Hepatocyte (in vitro differentiated cells): ENCODE data around the gene TRMT2A. TPM values are rescaled to one million over a fixed set of nuclear protein-coding genes. Genes with fewer than 3 reads are reported as not detected.

Experiments
- DNase-seq: peaks from one replicate; pipeline ENCODE4 v3.0.0-alpha.2; 2016; ENCODE audit warnings: low spot score
- H2AFZ ChIP-seq: fragments of 200-600 bp; sonication (generic); 2 replicates; pipeline ENCODE4 v1.6.0; 2016; ENCODE audit warnings: antibody characterized with exemption, mild to moderate bottlenecking
- H3K27ac ChIP-seq: fragments of 200-600 bp; sonication (generic); 2 replicates; pipeline ENCODE4 v1.5.1; 2016; ENCODE audit warnings: mild to moderate bottlenecking
- H3K27me3 ChIP-seq: fragments of 200-600 bp; sonication (generic); 2 replicates; pipeline ENCODE4 v1.6.1; 2016
- H3K36me3 ChIP-seq: fragments of 200-600 bp; sonication (generic); replicated peaks from 2 replicates; pipeline ENCODE4 v1.5.1; 2016; ENCODE audit warnings: low read depth; ENCODE audit not compliant: insufficient read depth
- H3K4me1 ChIP-seq: fragments of 200-600 bp; sonication (generic); 2 replicates; pipeline ENCODE4 v1.5.1; 2016; ENCODE audit warnings: mild to moderate bottlenecking, moderate library complexity; ENCODE audit not compliant: insufficient read depth
- H3K4me2 ChIP-seq: fragments of 200-600 bp; sonication (generic); 2 replicates; pipeline ENCODE4 v1.6.0; 2016
- H3K4me3 ChIP-seq: fragments of 200-600 bp; sonication (generic); 2 replicates; pipeline ENCODE4 v1.5.1; 2016; ENCODE audit warnings: mild to moderate bottlenecking
- H3K79me2 ChIP-seq: fragments of 200-600 bp; sonication (generic); 2 replicates; pipeline ENCODE4 v1.6.0; 2017; ENCODE audit warnings: mild to moderate bottlenecking
- H3K9me2 ChIP-seq: fragments of 200-600 bp; sonication (generic); replicated peaks from 2 replicates; pipeline ENCODE4 v1.6.0; 2017; ENCODE audit warnings: mild to moderate bottlenecking; ENCODE audit not compliant: insufficient read depth
- H3K9me3 ChIP-seq: fragments of 200-600 bp; sonication (generic); 2 replicates; pipeline ENCODE4 v1.5.1; 2016; ENCODE audit warnings: low read depth, mild to moderate bottlenecking
- H4K20me1 ChIP-seq: fragments of 200-600 bp; sonication (generic); 2 replicates; pipeline ENCODE4 v1.6.0; 2016; ENCODE audit warnings: mild to moderate bottlenecking; ENCODE audit not compliant: insufficient read depth, poor library complexity, severe bottlenecking
- CTCF ChIP-seq: fragments of 200-600 bp; sonication (generic); IDR thresholded peaks from 2 replicates; pipeline ENCODE4 v1.5.1; 2016; ENCODE audit warnings: antibody characterized with exemption, mild to moderate bottlenecking; ENCODE audit not compliant: poor library complexity
- EZH2 ChIP-seq: fragments of 200-600 bp; sonication (generic); IDR thresholded peaks from 2 replicates; pipeline ENCODE4 v1.6.1; 2016; ENCODE audit warnings: antibody characterized with exemption, mild to moderate bottlenecking, borderline replicate concordance
- EZH2phosphoT487 ChIP-seq: fragments of 200-600 bp; sonication (generic); IDR thresholded peaks from one replicate; pipeline ENCODE4 v1.6.1; 2018; ENCODE audit warnings: antibody characterized with exemption, mild to moderate bottlenecking, low read depth, moderate library complexity; ENCODE audit not compliant: unreplicated experiment, severe bottlenecking
- whole genome bisulfite sequencing: methylation state at CpG from one replicate; pipeline ENCODE4 v1.1.6; 2016; ENCODE audit warnings: low lambda C conversion rate; ENCODE audit errors: missing lambda C conversion rate; 5-methylcytosine and 5-hydroxymethylcytosine counted together
- polyA plus RNA-seq: library from polyadenylated mRNA; unstranded; fragments of >200 nt; fragmentation: Nextera tagmentation; extraction: Ambion mirVana; gene quantifications from 2 replicates; pipeline ENCODE4 v1.2.1, GENCODE V29; 2016
- total RNA-seq: library from RNA; depleted of rRNA; stranded (reverse); fragments of >200 nt; gene quantifications from 2 replicates; pipeline ENCODE4 v1.2.3, GENCODE V29; 2014

TRMT2A gene
- total and polyA plus RNA-seq, 2 experiments from 2014 or later, result 34.4 to 65.1 TPM

- Histone ChIP-seq H3K4me3 (no peak overlapping the region), H3K36me3 (no peaks in the 10 kb centered on the region), H3K27ac (no peak overlapping the region), H3K4me1 (no peaks in the 10 kb centered on the region), H2AFZ (no peak overlapping the region), H3K9me2 (no peaks in the 10 kb centered on the region), H3K79me2 (no peaks in the 10 kb centered on the region), H3K4me2 (no peak overlapping the region), H4K20me1 (no peaks in the 10 kb centered on the region), H3K9me3 (no peaks in the 10 kb centered on the region), H3K27me3 (no peaks in the 10 kb centered on the region)
- no peak for TF ChIP-seq CTCF
- no peak for TF ChIP-seq EZH2
- 92% methylated on average over 15 of the region's 18 CpGs for WGBS
- DNase-seq, result no peak
These were observed 31.4 kb upstream of the TRMT2A start for GRCh38 chr22:20148414-20148813.

- Histone ChIP-seq H3K4me2 (no peak overlapping the region), H4K20me1 (no peaks in the 10 kb centered on the region), H3K4me1 (no peaks in the 10 kb centered on the region), H3K9me3 (no peaks in the 10 kb centered on the region), H3K9me2 (no peaks in the 10 kb centered on the region), H3K27ac (no peak overlapping the region), H3K27me3 (no peaks in the 10 kb centered on the region), H3K36me3 (no peaks in the 10 kb centered on the region), H3K4me3 (no peak overlapping the region), H3K79me2 (no peaks in the 10 kb centered on the region), H2AFZ (no peak overlapping the region)
- 82% methylated on average over 13 of the region's 14 CpGs for WGBS
- TF ChIP-seq EZH2phosphoT487 (no peak), CTCF (no peak), EZH2 (no peak)
- DNase-seq, result no peak
These were observed 30.4 kb upstream of the TRMT2A start for GRCh38 chr22:20147237-20147988.

- Histone ChIP-seq H3K36me3 (no peaks in the 10 kb centered on the region), H3K27ac (no peak overlapping the region), H3K4me3 (no peak overlapping the region), H3K27me3 (no peaks in the 10 kb centered on the region), H3K9me2 (no peaks in the 10 kb centered on the region), H3K4me1 (no peaks in the 10 kb centered on the region), H3K4me2 (no peak overlapping the region), H3K79me2 (no peaks in the 10 kb centered on the region), H3K9me3 (no peaks in the 10 kb centered on the region), H4K20me1 (no peaks in the 10 kb centered on the region), H2AFZ (no peak overlapping the region)
- 90% methylated on average over 13 of the region's 22 CpGs for WGBS
- no peak for DNase-seq
- TF ChIP-seq EZH2, result no peak
- TF ChIP-seq EZH2phosphoT487, result no peak
- TF ChIP-seq CTCF, result no peak
These were observed 29.8 kb upstream of the TRMT2A start for GRCh38 chr22:20146777-20147176.
